RCC 7860 (cell line): Measurements from ENCODE around the gene CST2.
A peak's percentile ranks its signal among the peaks of the same experiment; 100 is the strongest.
"Not testable (repeated sequence)": the region's sequence is repeated elsewhere in the genome, so short reads cannot be mapped to it uniquely, and the experiment has no call there.

Experiments
- DNase-seq: peaks from one replicate; pipeline ENCODE4 v3.0.0-alpha.2; 2015; ENCODE audit warnings: low spot score
- FAIRE-seq: peaks from 2 replicates; lab custom pipeline; 2012; peaks lifted over from hg19 to GRCh38; lab: Jason Lieb, UNC

CST2 gene, protein sequence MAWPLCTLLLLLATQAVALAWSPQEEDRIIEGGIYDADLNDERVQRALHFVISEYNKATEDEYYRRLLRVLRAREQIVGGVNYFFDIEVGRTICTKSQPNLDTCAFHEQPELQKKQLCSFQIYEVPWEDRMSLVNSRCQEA

DNA sequence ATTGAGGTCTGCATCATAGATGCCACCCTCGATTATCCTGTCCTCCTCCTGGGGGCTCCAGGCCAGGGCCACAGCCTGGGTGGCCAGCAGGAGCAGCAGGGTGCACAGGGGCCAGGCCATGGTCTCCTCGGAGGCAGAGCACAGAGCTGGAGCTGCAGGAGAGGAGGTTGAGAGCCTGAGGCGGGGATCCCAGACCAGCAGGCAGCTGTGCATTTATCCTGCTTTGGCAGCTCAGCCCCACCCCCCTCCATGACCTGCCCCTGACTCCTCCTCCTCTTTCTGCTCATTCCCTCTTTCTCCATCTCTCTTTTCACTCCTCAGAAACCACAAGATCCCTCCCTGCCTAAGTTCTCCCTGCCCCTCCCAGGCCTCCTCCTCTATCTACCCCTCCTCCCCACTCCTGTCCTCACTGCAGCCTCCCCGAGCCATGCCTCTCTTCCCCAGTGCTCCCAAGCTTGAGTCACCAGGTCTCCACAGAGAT, at the start of gene CST2:
Gene CST2 (minus strand): TSS at position 189 of the 481 bp plus-strand sequence. CDS start 69 bp downstream, at position 120.
- peak; percentile 47 for DNase-seq
- no peak for FAIRE-seq

DNA sequence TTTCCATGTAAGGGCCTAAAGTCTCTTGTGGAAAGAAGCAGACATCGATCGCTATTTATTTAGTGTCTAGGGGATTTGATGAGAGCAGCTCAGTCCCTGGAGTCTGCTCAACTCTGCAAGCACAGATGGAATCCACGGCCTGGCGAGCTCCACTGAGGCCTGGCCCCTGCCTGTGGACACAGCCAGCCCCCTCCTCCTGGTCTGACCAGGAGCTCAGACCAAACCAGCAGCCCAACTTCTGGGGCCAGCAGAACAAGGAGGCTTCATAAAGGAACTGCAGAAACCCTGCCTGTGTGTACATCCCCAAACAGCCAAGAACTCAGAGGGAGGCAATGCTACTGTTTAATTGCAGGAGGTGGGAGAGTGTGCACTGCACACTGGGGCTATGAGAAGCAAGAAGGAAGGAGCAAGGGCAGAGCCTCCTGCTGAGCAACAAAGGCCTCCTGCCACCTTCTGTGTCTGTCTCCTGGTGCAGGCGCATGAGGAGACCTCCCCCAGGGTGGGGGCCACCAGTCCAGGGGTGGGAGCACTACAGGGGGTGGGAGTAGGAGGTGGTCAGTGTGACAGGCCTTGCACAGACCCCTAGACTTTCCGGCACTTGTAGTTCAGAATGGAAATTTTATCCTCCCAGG, 49.2 kb upstream of the CST2 start:
- no peak for DNase-seq
- no peak for FAIRE-seq

DNA sequence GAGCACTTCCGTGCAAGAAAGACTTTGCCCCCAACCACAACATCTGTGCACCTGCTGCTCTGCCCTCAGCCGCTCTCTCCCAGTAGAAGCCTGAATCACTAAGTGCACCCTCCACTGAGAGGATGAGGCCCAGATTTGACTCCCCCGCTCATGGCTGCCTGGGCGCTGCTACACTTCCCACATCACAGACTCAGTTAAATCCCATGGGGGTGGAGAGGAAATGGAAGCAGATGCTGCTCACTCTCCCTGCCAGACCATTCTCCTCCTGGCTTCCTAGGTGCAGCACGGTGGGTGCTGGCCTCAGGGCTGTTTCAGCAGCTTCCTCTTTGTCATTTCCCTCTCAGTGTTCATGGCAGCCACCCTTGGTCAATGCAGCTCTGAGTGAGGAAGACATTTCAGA, 48.2 kb upstream of the CST2 start:
- no peak for FAIRE-seq
- DNase-seq: no peak

DNA sequence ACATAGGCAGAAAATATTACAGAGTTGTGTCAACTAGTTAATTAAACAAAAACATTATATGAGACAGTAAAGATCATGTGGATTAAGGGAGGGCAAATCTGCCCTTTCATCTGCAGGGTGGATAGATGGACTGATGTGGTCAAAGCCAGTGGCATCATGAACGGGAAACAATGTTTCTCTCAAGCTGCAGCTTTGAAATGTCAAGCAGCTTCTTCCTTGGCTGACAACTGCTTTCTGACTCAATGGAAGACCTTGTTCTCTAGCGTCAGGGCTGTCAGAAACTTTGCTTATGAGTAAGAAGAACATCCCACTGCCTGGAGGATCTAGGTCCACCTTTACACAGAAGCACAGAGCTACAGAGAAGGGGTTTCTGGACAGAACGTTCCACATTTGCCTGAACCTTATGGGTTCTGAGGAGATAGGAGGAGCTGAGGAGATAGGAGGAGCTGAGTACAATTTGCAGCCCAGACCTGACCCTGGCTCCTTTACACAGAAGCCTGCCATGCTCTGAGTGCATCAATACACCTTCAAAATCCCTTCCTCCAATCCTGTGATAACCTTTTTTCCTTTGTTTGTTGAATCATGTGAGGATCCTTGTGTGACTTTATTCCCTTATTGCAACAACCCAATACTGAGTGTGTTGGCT, 47.0 kb upstream of the CST2 start:
- FAIRE-seq (no peak), DNase-seq (no peak)

DNA sequence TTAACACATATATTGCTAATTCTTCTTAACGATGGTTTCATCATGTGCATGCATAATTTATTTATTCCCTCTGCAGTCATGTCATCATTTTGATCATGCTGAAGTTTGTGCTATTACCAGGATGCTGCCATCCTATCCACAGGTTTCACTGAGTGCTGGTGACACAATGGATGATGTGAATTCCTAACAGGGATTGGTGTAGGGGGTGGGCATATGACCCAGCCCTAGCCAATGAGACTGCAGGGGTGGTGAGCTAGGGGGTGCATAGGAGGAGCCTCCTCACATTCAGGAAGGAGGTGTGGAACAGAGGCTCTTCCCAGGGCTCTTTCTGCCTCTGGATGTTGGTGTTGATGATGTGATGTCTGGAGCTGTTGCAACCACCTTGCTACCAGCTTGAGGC, 45.5 kb upstream of the CST2 start:
- FAIRE-seq (no peak), DNase-seq (no peak)

DNA sequence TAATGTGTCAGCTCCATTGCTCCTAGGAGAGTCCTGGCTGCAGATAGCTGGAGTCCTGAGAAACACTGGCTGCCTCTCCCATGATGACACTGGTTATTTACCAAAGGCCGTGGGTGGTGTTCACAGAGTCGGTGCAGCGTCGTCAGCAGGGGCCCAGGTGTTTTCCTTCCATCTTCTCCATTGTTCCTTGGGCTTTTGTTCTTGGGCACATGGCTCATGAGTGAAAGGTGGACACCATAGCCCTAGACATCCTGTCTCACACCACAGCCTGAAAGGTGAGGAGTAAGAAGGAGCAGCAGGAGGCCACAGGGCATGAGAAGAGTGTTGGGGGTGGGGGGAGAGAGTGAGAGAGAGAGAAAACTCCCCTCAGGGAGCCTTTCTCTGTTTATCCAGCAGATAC, 43.9 kb upstream of the CST2 start:
- FAIRE-seq: no peak

DNA sequence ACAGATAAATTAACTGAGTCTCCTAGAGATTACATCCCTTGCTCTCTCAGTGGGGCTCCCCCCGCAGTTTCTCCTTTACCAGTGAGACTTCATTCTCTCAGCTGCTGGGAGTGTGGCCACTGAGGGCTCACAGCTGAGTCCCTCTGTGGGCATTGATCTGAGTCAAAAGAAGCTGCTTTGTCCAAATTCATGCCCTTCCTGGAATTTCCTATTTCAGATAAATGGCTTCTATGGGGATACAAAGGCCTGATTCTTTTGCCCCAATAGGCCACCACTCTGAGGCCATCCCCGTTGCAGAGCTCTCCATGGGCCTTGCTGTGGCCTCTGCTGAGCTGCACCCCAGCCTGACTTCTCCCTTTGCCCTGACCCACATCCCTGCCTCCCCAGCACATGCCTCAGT, 43.0 kb upstream of the CST2 start:
- DNase-seq (no peak), FAIRE-seq (no peak)

More for the DNA sequence above, 43.9 kb upstream of the CST2 start:
- no peak for DNase-seq

DNA sequence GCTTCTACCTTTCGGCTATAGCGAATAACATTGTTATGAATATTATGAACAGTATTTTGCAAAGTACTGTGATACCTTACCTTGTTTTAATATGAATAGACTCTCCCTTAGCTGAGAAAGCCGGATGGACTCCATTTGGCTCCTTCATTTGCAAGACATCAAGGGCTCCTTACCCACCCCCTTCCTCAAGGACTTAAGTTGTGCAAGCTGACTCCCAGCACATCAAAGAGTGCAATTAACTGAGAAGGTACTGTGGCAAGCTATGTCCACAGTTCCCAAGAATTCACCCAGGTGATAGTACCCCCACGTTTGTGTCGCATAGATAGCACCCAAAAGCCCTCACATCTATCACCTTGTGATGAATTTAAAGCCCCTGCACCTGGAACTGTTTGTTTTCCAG, 41.8 kb upstream of the CST2 start:
- DNase-seq (no peak), FAIRE-seq (no peak)

DNA sequence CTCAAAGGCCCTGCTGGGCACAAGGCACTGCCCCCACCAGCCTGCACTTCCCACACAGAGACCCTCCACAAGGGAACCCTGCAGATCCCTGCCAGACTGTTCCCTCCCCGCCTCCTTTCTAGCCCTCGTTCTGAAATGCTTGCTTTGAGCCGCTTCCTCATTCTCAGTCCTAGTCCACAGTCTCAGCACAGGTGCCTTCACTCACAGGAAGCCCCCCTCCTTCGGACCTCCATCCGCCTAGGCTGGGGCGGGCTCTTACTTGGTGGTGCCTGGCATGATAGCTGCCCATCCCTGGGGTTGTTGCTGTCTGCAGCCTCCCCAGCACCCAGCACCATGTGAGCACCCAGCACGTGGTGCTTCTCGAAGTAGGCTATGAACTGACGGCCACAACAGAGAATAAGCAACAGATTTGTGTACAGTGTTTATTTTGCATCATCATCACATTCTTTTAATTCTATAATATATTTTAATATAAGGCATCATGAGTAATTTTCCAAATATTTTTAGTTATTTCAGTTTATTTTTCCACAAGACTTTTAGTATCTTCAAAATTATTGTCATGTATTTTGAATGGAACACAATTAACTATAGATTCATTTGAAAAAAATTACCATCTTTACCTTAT, 40.7 kb upstream of the CST2 start:
- no peak for DNase-seq
- no peak for FAIRE-seq

DNA sequence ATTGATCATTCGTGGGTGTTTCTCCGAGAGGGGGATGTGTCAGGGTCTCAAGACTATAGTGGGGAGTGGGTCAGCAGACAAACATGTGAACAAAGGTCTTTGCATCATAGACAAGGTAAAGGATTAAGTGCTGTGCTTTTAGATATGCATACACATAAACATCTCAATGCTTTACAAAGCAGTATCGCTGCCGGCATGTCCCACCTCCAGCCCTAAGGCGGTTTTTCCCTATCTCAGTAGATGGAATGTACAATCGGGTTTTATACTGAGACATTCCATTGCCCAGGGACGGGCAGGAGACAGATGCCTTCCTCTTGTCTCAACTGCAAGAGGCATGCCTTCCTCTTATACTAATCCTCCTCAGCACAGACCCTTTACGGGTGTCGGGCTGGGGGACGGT, 34.2 kb upstream of the CST2 start:
- FAIRE-seq, DNase-seq: not testable (repeated sequence)

DNA sequence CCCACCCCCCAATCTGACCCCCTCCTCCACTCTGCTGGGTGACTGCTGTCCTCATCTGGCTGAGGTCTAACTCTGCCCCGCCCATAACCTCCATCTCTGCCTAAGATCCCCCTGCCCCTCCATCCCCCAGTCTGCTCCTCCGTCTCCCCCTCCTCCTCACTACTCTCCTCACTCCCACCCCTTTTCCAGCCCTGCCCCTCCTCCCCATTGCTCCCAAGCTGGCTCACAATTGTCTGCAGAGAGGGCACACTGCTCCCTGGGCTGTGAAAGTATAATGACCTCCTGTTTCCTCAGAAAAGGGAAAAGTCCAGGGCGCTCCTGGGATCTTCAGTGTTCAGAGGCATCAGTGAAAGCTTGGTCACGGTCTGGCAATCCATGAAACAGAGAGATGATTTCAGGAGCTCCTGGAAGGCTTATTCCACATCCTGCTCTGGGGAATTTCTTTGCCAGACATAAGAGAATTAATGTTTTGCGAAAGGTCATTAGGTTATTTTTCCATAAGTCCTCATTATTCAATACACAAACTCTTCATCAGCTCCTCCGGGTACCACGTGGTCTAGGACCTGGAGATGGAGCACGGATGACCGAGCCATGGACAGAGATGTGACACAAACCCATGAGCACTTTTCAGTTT, 31.6 kb upstream of the CST2 start:
- DNase-seq: peak; percentile 14
- FAIRE-seq: no peak

DNA sequence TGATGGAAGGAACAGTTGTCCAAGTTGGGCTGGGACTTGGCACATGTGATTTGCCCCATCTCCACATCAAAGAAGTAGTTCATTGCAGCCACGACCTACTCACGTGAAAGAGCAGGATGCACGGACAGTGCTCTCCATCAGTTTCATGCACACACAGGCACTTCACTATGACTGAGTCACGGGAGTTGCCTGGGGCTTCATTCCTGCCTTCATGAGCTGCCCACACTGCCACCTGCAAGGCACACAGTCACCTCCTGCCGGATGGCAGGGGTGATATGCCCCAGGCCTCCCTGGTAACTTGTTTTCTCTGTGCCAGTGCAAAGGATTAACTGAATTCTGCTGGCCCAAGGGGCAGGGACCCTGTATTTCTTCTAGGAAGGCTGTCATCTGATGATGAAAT, 30.2 kb upstream of the CST2 start:
- DNase-seq (no peak), FAIRE-seq (no peak)

DNA sequence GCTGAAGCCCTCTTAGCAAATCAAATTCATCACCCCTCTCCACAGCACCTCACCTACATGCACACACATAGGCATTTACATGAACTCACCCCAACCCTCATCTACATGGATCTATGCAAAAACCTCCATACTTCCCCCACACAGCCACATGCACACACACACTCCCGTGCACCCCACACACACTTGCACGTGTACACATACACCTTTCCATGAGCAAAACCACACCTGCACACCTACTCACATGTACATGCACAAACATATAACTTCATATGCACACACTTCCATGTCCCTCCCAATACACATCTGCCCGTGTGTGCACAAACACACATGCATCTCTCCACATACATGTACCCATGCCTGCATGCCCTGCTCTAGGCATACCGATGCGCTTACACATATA, 29.7 kb upstream of the CST2 start:
- no peak for FAIRE-seq
- no peak for DNase-seq

DNA sequence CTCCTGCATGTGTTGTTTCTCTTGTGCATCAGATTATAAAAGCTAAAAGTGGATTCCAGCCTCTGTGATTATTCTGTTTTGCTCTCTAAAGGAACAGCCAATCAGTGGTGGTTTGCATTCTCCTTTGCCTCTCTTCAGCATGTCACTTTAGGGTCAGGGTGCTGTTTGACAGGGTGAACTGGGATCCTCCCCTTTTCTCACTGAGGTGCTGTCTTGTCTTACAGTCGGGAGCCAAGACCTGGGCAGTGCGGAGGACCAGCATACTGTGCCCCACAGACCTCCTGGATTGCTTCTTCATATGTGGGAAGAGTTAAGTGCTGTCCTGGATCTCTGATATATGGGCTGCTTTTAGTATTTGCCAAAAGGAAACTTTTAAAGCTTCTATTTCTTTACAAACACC, 15.2 kb upstream of the CST2 start:
- DNase-seq (no peak), FAIRE-seq (no peak)

DNA sequence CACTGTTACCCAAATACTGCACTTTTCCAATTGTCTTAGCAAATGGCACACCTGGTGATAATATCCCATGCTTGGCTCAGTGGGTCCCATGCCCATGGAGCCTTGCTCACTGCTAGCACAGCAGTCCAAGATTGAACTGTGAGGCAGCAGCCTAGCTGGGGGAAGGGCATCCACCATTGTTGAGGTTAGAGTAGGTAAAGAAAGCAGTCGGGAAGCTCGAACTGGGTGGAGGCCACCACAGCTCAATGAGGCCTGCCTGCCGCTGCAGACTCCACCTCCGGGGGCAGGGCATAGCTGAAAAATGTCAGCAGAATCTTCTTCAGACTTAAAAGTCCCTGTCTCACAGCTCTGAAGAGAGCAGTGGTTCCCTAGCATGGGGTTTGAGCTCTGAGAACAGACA, 9.2 kb upstream of the CST2 start:
- DNase-seq: no peak
- FAIRE-seq: no peak

DNA sequence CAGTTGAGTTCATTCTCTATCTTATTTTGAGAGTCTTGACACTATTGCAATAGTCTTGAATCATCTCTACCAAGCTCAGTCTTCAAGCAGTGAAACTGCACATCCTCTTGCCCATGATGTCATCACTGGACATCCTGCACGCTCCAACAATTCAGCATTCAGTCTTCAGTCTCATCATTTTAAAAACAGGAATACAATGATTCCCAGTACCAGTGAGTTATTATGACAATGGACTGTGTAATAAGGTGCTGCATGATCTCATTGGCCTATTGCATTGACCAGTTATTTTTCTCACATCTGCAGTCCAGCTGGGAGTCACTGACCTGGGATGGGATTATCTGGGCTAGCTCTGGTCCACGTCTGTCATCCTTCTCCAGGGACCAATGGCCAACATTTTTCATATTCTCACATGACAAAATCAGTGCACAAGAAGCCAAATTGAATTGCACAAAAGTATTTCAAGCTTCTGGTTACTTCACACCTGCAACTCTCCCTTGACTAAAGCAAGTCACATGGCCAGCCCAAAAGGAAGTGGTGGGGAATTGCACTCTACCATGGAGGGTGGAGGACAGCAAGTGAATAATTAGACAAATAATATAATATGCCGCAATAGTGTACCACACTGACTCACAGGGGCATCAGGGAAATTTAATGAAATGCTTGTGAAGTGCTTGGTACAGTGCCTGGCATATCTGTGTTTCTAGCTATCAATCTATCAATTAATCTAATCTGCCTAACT, 6.4 kb upstream of the CST2 start:
- DNase-seq: peak; percentile 4
- no peak for FAIRE-seq

DNA sequence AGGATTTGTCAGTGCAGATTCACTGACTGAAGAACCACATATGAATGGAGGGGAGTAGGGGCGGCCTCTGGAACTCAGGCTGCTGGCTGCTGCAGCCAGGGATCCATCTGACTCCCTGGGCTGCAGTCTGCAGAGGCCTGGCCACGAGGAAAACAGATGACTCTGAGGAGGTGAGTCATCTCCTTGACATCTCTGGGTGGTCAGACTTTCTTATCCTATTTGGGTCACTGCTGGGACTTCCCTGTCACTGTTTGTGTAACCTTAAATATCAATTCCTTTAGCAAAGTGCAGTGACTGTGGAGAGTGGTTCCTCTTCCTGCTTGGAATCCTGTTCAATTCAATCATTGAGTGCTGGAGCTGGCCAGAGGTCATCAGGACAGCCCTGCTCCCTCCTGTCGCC, 5.4 kb upstream of the CST2 start:
- not testable (repeated sequence) for FAIRE-seq

DNA sequence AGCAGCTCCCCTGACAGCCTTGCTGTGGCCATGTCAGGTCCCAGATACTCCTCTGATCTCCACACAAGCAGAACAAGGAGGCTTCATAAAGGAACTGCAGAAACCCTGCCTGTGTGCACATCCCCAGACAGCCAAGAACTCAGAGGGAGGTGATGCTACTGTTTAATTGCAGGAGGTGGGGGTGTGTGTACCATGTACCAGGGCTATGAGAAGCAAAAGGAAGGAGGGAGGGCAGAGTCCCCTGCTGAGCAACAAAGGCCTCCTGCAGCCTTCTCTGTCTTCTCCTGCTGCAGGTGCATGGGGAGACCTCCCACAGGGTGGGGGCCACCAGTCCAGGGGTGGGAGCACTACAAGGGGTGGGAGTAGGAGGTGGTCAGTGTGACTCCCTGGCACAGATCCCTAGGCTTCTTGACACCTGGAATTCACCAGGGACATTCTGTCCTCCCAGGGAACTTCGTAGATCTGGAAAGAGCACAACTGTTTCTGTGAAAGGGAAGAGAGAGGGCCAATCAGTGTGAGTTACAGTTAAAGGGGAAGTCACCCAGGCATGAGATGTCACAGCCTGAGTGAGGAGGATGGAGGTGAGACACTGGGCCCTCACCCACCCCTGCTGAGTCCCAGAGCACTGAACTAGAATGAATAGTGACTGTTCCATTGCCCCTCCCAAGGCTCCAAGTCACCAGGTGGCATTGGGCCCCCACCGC, 2.8 kb downstream of the CST2 start:
- FAIRE-seq: no peak
- no peak for DNase-seq

More for the DNA sequence above, 5.4 kb upstream of the CST2 start:
- DNase-seq: peak; percentile 60

DNA sequence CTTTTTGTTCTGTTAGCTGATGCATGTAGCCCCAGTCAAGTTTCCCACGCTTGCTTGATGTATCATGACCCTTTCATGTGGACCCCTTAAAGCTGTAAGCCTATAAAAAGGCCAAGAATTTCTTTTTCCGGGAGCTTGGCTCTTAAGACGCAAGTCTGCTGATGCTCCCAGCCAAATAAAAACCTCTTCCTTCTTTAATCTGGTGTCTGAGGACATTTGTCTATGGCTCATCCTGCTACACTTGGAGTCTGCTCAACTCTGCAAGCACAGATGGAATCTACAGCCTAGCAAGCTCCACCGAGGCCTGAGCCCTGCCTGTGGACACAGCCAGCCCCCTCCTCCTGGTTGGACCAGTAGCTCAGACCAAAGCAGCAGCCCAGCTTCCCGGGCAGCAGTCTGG, 3.4 kb downstream of the CST2 start:
- FAIRE-seq: no peak
- DNase-seq: no peak

DNA sequence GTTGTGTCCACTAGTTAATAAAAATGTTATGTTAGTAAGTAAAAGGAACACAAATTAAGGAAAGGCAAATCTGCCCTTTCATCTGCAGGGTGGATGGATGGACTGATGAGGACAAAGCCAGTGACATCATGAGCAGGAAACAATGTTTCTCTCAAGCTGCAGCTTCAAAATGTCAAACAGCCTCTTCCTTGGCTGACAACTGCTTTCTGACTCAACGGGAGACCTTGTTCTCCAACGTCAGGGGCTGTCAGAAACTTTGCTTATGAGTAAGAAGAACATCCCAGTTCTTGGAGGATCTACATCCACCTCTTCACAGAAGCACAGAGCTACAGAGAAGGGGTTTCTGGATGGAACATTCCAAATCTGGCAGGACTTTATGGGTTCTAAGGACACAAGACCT, 6.0 kb downstream of the CST2 start:
- DNase-seq: no peak
- FAIRE-seq: no peak
